NCI-H460 (cell line): ENCODE data around the gene ACSS2. TPM values are rescaled to one million over a fixed set of nuclear protein-coding genes. Genes with fewer than 3 reads are reported as not detected.
"Not testable (repeated sequence)": the region's sequence is repeated elsewhere in the genome, so short reads cannot be mapped to it uniquely, and the experiment has no call there.

Experiments used
- DNase-seq: peaks from one replicate; pipeline ENCODE4 v3.0.0-alpha.2; 2016; ENCODE audit warnings: low read depth; ENCODE audit errors: extremely low read depth
- total RNA-seq: library from RNA; depleted of rRNA; stranded (reverse); fragments of >200 nt; shearing (Covaris generic); gene quantifications from 2 replicates; pipeline ENCODE4 v1.2.3, GENCODE V29; 2014

Gene ACSS2
- total RNA-seq, 1 experiment from 2014 or later, result 33.3 TPM

- DNase-seq, result no peak
Observed at GRCh38 chr20:34873583-34874093, 2.8 kb upstream of the ACSS2 start.

- peak; percentile 89 for DNase-seq
Observed at GRCh38 chr20:34874094-34874654, 2.2 kb upstream of the ACSS2 start.

- peak; percentile 98 for DNase-seq
Observed at GRCh38 chr20:34875642-34876405, 588 bp upstream of the ACSS2 start.

- DNase-seq, result no peak
Observed at GRCh38 chr20:34880215-34880850, 3.9 kb downstream of the ACSS2 start.

GRCh38 chr20:34880971-34881370 is 4.6 kb downstream of the ACSS2 start:
- DNase-seq, result not testable (repeated sequence)

GRCh38 chr20:34881689-34882088 is 5.3 kb downstream of the ACSS2 start:
- no peak for DNase-seq

GRCh38 chr20:34883087-34883688 is 6.8 kb downstream of the ACSS2 start:
- DNase-seq, result no peak

- no peak for DNase-seq
Observed at GRCh38 chr20:34883809-34884208, 7.4 kb downstream of the ACSS2 start.

- DNase-seq, result no peak
Observed at GRCh38 chr20:34884260-34884659, 7.8 kb downstream of the ACSS2 start.

GRCh38 chr20:34886122-34886521 is 9.7 kb downstream of the ACSS2 start:
- no peak for DNase-seq

GRCh38 chr20:34887023-34887422 is 10.6 kb downstream of the ACSS2 start:
- no peak for DNase-seq

- DNase-seq, result no peak
Observed at GRCh38 chr20:34888468-34888867, 12.1 kb downstream of the ACSS2 start.

- DNase-seq, result no peak
Observed at GRCh38 chr20:34891166-34892062, 15.0 kb downstream of the ACSS2 start.

- no peak for DNase-seq
Observed at GRCh38 chr20:34892671-34893070, 16.3 kb downstream of the ACSS2 start.

GRCh38 chr20:34894723-34895122 is 18.3 kb downstream of the ACSS2 start:
- DNase-seq, result no peak

GRCh38 chr20:34895465-34895864 is 19.1 kb downstream of the ACSS2 start:
- DNase-seq, result no peak

- no peak for DNase-seq
Observed at GRCh38 chr20:34896086-34896621, 19.7 kb downstream of the ACSS2 start.

GRCh38 chr20:34898129-34898528 is 21.7 kb downstream of the ACSS2 start:
- not testable (repeated sequence) for DNase-seq

GRCh38 chr20:34898731-34899130 is 22.3 kb downstream of the ACSS2 start:
- not testable (repeated sequence) for DNase-seq

GRCh38 chr20:34904202-34904621 is 27.8 kb downstream of the ACSS2 start:
- DNase-seq, result no peak
